ENCODE results near the gene RNF150.

RNF150 gene

GRCh38 chr4:140963883-140964282 lies 169.4 kb downstream of the RNF150 start:
- Histone ChIP-seq H3K9me3 (ENCODE audit: insufficient read depth, low read length) (no peaks in the 10 kb centered on the region), H3K27ac (ENCODE audit: low read length) (no peak overlapping the region), H3K79me2 (ENCODE audit: low read length) (no peaks in the 10 kb centered on the region), H4K20me1 (ENCODE audit: insufficient read depth, low read length) (no peaks in the 10 kb centered on the region), H3K4me3 (ENCODE audit: low read length) (no peak overlapping the region), H2AFZ (ENCODE audit: low read depth, low read length) (no peak overlapping the region), H3K36me3 (replicated peaks; ENCODE audit: low read depth, low read length) (no peaks in the 10 kb centered on the region), H3K27me3 (ENCODE audit: low read depth, low read length) (no peaks in the 10 kb centered on the region), H3K4me2 (ENCODE audit: low read length) (no peak overlapping the region), H3K4me1 (ENCODE audit: low read length) (no peaks in the 10 kb centered on the region), H3K9ac (ENCODE audit: low read length) (no peak overlapping the region)
- TF ChIP-seq CTCF (IDR thresholded peaks at IDR 0.05; ENCODE audit: low read depth, low read length) = no peak
- TF ChIP-seq EZH2phosphoT487 (IDR thresholded peaks at IDR 0.05; ENCODE audit: low read depth) = no peak

GRCh38 chr4:140955641-140956040 lies 177.6 kb downstream of the RNF150 start:
- TF ChIP-seq EZH2phosphoT487 (IDR thresholded peaks at IDR 0.05; ENCODE audit: low read depth) = no peak
- no peak for TF ChIP-seq CTCF (IDR thresholded peaks at IDR 0.05; ENCODE audit: low read depth, low read length)
- Histone ChIP-seq H3K9ac (ENCODE audit: low read length) (no peak overlapping the region), H3K4me2 (ENCODE audit: low read length) (no peak overlapping the region), H3K27ac (ENCODE audit: low read length) (no peak overlapping the region), H2AFZ (ENCODE audit: low read depth, low read length) (no peak overlapping the region), H3K27me3 (ENCODE audit: low read depth, low read length) (no peaks in the 10 kb centered on the region), H3K4me3 (ENCODE audit: low read length) (no peak overlapping the region), H4K20me1 (ENCODE audit: insufficient read depth, low read length) (no peaks in the 10 kb centered on the region), H3K79me2 (ENCODE audit: low read length) (no peaks in the 10 kb centered on the region), H3K36me3 (replicated peaks; ENCODE audit: low read depth, low read length) (no peaks in the 10 kb centered on the region), H3K9me3 (ENCODE audit: insufficient read depth, low read length) (no peaks in the 10 kb centered on the region), H3K4me1 (ENCODE audit: low read length) (no peaks in the 10 kb centered on the region)

GRCh38 chr4:140952717-140953116 lies 180.6 kb downstream of the RNF150 start:
- TF ChIP-seq CTCF (IDR thresholded peaks at IDR 0.05; ENCODE audit: low read depth, low read length) = no peak
- no peak for TF ChIP-seq EZH2phosphoT487 (IDR thresholded peaks at IDR 0.05; ENCODE audit: low read depth)
- no peaks in the 10 kb centered on the region for H3K4me1 ChIP-seq (ENCODE audit: low read length)
- H3K27ac ChIP-seq (ENCODE audit: low read length) = no peak overlapping the region
- no peaks in the 10 kb centered on the region for H3K36me3 ChIP-seq (replicated peaks; ENCODE audit: low read depth, low read length)
- H3K4me3 ChIP-seq (ENCODE audit: low read length) = no peak overlapping the region
- no peaks in the 10 kb centered on the region for H3K27me3 ChIP-seq (ENCODE audit: low read depth, low read length)
- no peak overlapping the region for H3K9ac ChIP-seq (ENCODE audit: low read length)
- H3K9me3 ChIP-seq (ENCODE audit: insufficient read depth, low read length) = no peaks in the 10 kb centered on the region
- H4K20me1 ChIP-seq (ENCODE audit: insufficient read depth, low read length) = no peaks in the 10 kb centered on the region
- no peaks in the 10 kb centered on the region for H3K79me2 ChIP-seq (ENCODE audit: low read length)
- no peak overlapping the region for H3K4me2 ChIP-seq (ENCODE audit: low read length)
- H2AFZ ChIP-seq (ENCODE audit: low read depth, low read length) = no peak overlapping the region

GRCh38 chr4:140947506-140947905 lies 185.8 kb downstream of the RNF150 start:
- Histone ChIP-seq H3K79me2 (ENCODE audit: low read length) (no peaks in the 10 kb centered on the region), H3K9ac (ENCODE audit: low read length) (no peak overlapping the region), H3K36me3 (replicated peaks; ENCODE audit: low read depth, low read length) (no peaks in the 10 kb centered on the region), H4K20me1 (ENCODE audit: insufficient read depth, low read length) (no peaks in the 10 kb centered on the region), H3K4me2 (ENCODE audit: low read length) (no peak overlapping the region), H3K4me1 (ENCODE audit: low read length) (no peaks in the 10 kb centered on the region), H3K27me3 (ENCODE audit: low read depth, low read length) (no peaks in the 10 kb centered on the region), H3K4me3 (ENCODE audit: low read length) (no peak overlapping the region), H2AFZ (ENCODE audit: low read depth, low read length) (no peak overlapping the region), H3K9me3 (ENCODE audit: insufficient read depth, low read length) (no peaks in the 10 kb centered on the region), H3K27ac (ENCODE audit: low read length) (no peak overlapping the region)
- TF ChIP-seq EZH2phosphoT487 (IDR thresholded peaks at IDR 0.05; ENCODE audit: low read depth) = no peak
- TF ChIP-seq CTCF (IDR thresholded peaks at IDR 0.05; ENCODE audit: low read depth, low read length) = no peak

Measured in OCI-LY3 (cell line).